Peyer's patch (tissue), 4 donors: ENCODE data around the gene PATE1.

Experiments used
- CTCF ChIP-seq, 6 experiments: fragments of 450-650 bp in 4 of 6; fragments of 200-600 bp in 2 of 6; sonication (generic) in 1 of 6; IDR thresholded peaks; one replicate each; pipeline ENCODE4 v1.5.1; 2017 to 2019; ENCODE audit warnings: antibody characterized with exemption in 6 of 6, mild to moderate bottlenecking in 3 of 6, moderate library complexity in 1 of 6
- POLR2A ChIP-seq, 2 donors: fragments of 450-650 bp; IDR thresholded peaks; one replicate each; pipeline ENCODE4 v1.5.1; 2017; ENCODE audit warnings: antibody characterized with exemption in 2 of 2, mild to moderate bottlenecking in 2 of 2, moderate library complexity in 2 of 2

DNA sequence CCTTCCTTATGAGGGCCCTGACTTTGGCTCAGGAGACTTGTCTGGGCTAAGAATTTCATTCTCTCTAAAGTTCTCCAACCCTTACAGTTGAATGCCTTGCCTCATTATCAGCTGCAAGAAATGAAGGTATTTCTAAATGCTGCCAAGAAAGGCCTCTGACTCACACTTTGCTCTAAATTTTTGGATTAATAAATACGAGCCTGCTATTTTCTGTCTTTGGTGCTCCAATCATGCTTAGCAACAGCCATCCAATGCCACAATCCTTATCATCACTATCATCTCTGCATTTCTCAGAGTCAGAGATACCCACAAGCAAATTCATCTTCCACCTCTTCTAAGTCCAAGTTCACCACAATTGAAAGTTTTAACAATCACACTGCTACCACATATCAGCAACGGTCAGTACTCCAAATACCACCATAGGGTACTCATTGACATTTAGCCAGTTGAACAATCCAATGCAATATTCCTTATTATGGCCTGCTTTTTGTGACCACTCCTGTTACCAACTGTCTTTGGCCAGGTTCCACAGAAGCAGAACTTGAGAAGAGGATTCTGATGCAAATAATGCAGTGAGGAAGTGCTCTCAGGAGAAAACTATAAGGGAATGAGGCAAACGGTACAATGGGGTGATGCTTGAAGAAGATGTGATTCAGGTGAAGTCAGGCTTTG lies 26.9 kb downstream of the PATE1 start:
- TF ChIP-seq CTCF (IDR thresholded peaks at IDR 0.05): no peak
- no peak for TF ChIP-seq POLR2A (IDR thresholded peaks at IDR 0.05)
